ENCODE measurements around the gene TEX264.

GRCh38 chr3:51671734-51672475 is 853 bp downstream of the TEX264 start:
- TF ChIP-seq, protein P1, sequence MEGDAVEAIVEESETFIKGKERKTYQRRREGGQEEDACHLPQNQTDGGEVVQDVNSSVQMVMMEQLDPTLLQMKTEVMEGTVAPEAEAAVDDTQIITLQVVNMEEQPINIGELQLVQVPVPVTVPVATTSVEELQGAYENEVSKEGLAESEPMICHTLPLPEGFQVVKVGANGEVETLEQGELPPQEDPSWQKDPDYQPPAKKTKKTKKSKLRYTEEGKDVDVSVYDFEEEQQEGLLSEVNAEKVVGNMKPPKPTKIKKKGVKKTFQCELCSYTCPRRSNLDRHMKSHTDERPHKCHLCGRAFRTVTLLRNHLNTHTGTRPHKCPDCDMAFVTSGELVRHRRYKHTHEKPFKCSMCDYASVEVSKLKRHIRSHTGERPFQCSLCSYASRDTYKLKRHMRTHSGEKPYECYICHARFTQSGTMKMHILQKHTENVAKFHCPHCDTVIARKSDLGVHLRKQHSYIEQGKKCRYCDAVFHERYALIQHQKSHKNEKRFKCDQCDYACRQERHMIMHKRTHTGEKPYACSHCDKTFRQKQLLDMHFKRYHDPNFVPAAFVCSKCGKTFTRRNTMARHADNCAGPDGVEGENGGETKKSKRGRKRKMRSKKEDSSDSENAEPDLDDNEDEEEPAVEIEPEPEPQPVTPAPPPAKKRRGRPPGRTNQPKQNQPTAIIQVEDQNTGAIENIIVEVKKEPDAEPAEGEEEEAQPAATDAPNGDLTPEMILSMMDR (conservative IDR thresholded peaks at IDR 0.05; ENCODE audit: low read length), result no peak
- no peak for TF ChIP-seq EZH2phosphoT487 (IDR thresholded peaks at IDR 0.05; ENCODE audit: borderline replicate concordance, low read depth, low read length)
